GM19463 (cell line): Measurements from ENCODE around the gene SLC49A3.

Experiments used
- ATAC-seq: cut with Tn5 transposase; IDR thresholded peaks from one replicate; pipeline ENCODE4 v1.9.1; 2021; ENCODE audit warnings: mild to moderate bottlenecking, moderate library complexity; ENCODE audit not compliant: unreplicated experiment

Gene SLC49A3

GRCh38 chr4:634599-634985 is 54.4 kb downstream of the SLC49A3 start:
- no peak for ATAC-seq

GRCh38 chr4:633976-634598 is 54.9 kb downstream of the SLC49A3 start:
- ATAC-seq: no peak

- no peak for ATAC-seq
Observed at GRCh38 chr4:633406-633805, 55.5 kb downstream of the SLC49A3 start.

GRCh38 chr4:632926-633325 is 56.0 kb downstream of the SLC49A3 start:
- no peak for ATAC-seq

GRCh38 chr4:632196-632790 is 56.7 kb downstream of the SLC49A3 start:
- no peak for ATAC-seq
